Keratinocyte (primary cell): Measurements from ENCODE around the gene ARHGAP12.

Experiments used
- EZH2 ChIP-seq: IDR thresholded peaks from one replicate; pipeline ENCODE4 v1.6.1; 2012; ENCODE audit warnings: inconsistent platforms, mild to moderate bottlenecking, low read length, moderate library complexity
- TF ChIP-seq, protein P1 (sequence below), 3 experiments: IDR thresholded peaks in 1 of 3; conservative IDR thresholded peaks in 1 of 3; optimal IDR thresholded peaks in 1 of 3; 2 replicates in 2 of 3; 3 replicates in 1 of 3; pipeline versions ENCODE3 to v1.5.1; 2011; ENCODE audit warnings: low read length in 3 of 3, mild to moderate bottlenecking in 3 of 3, moderate library complexity in 2 of 3, control low read depth in 1 of 3, inconsistent platforms in 1 of 3; ENCODE audit not compliant: insufficient read depth in 2 of 3; ENCODE audit errors: extremely low read depth in 1 of 3

DNA sequence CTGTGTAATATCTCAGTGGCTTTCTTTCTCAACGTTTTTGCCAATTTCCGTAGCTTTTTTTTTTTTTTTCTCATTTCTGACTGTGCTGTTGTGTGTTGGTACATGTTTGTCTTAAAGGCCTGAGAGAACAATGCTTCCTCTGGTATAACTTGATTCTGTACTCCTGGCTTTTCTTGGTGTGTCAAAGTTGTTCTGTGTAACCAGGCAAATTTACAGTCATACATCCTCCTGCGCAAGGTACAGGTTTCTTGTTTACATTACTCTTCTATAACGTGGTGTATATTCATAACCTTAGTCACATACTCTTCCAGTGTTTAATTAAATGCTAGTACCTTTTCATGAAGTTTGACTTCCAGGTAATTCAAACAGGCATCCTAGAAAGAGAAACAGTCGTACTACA lies 8.3 kb upstream of the ARHGAP12 start:
- TF ChIP-seq, protein P1, sequence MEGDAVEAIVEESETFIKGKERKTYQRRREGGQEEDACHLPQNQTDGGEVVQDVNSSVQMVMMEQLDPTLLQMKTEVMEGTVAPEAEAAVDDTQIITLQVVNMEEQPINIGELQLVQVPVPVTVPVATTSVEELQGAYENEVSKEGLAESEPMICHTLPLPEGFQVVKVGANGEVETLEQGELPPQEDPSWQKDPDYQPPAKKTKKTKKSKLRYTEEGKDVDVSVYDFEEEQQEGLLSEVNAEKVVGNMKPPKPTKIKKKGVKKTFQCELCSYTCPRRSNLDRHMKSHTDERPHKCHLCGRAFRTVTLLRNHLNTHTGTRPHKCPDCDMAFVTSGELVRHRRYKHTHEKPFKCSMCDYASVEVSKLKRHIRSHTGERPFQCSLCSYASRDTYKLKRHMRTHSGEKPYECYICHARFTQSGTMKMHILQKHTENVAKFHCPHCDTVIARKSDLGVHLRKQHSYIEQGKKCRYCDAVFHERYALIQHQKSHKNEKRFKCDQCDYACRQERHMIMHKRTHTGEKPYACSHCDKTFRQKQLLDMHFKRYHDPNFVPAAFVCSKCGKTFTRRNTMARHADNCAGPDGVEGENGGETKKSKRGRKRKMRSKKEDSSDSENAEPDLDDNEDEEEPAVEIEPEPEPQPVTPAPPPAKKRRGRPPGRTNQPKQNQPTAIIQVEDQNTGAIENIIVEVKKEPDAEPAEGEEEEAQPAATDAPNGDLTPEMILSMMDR (optimal IDR thresholded peaks at IDR 0.05 in 1 of 3, IDR thresholded peaks at IDR 0.05 in 1 of 3, conservative IDR thresholded peaks at IDR 0.05 in 1 of 3; ENCODE audit: extremely low read depth in 1 of 3, insufficient read depth in 2 of 3, low read length in 3 of 3), result no peak
- TF ChIP-seq EZH2, result no peak
